Astrocyte (in vitro differentiated cells and primary cell): Measurements from ENCODE around the gene CDH13. TPM values are rescaled to one million over a fixed set of nuclear protein-coding genes. Genes with fewer than 3 reads are reported as not detected.

Experiments used
- DNase-seq: peaks from one replicate; pipeline ENCODE4 v3.0.0-alpha.2; 2010; ENCODE audit warnings: low read depth
- FAIRE-seq: peaks from 2 replicates; lab custom pipeline; 2011; peaks lifted over from hg19 to GRCh38; lab: Jason Lieb, UNC
- H2AFZ ChIP-seq: 2 replicates; pipeline ENCODE4 v1.6.0; 2012; ENCODE audit warnings: low read depth, low read length, inconsistent platforms
- H3K27ac ChIP-seq: 2 replicates; pipeline ENCODE4 v1.5.1; 2011; ENCODE audit warnings: low read depth, low read length, inconsistent platforms
- H3K27me3 ChIP-seq: 2 replicates; pipeline ENCODE4 v1.6.0; 2011; ENCODE audit warnings: low read length, inconsistent platforms; ENCODE audit not compliant: insufficient read depth
- H3K36me3 ChIP-seq: 2 replicates; pipeline ENCODE4 v1.5.1; 2011; ENCODE audit warnings: low read length, inconsistent platforms; ENCODE audit not compliant: insufficient read depth
- H3K4me1 ChIP-seq: 2 replicates; pipeline ENCODE4 v1.5.1; 2011; ENCODE audit warnings: low read length, inconsistent platforms; ENCODE audit not compliant: insufficient read depth
- H3K4me2 ChIP-seq: 2 replicates; pipeline ENCODE4 v1.6.0; 2012; ENCODE audit warnings: low read length, inconsistent platforms
- H3K4me3 ChIP-seq: 2 replicates; pipeline ENCODE4 v1.5.1; 2011; ENCODE audit warnings: low read depth, mild to moderate bottlenecking, low read length, inconsistent platforms; ENCODE audit not compliant: insufficient read depth
- H3K79me2 ChIP-seq: 2 replicates; pipeline ENCODE4 v1.6.0; 2012; ENCODE audit warnings: mild to moderate bottlenecking, low read length, inconsistent platforms; ENCODE audit not compliant: insufficient read depth
- H3K9ac ChIP-seq: 2 replicates; pipeline ENCODE4 v1.6.0; 2012; ENCODE audit warnings: mild to moderate bottlenecking, low read length, inconsistent platforms
- H3K9me3 ChIP-seq: 2 replicates; pipeline ENCODE4 v1.5.1; 2012; ENCODE audit warnings: low read depth, mild to moderate bottlenecking, low read length, inconsistent platforms; ENCODE audit not compliant: insufficient read depth
- H4K20me1 ChIP-seq: 2 replicates; pipeline ENCODE4 v1.6.0; 2012; ENCODE audit warnings: low read length, inconsistent platforms; ENCODE audit not compliant: insufficient read depth
- H3K27ac Mint-ChIP-seq: one replicate; pipeline ENCODE4 v1.8.0; 2021; ENCODE audit warnings: mild to moderate bottlenecking, mixed read lengths; ENCODE audit not compliant: unreplicated experiment
- H3K27me3 Mint-ChIP-seq: one replicate; pipeline ENCODE4 v1.8.0; 2021; ENCODE audit warnings: low read depth, mixed read lengths; ENCODE audit not compliant: unreplicated experiment
- H3K36me3 Mint-ChIP-seq: one replicate; pipeline ENCODE4 v1.8.0; 2021; ENCODE audit warnings: low read depth, mixed read lengths; ENCODE audit not compliant: unreplicated experiment
- H3K4me1 Mint-ChIP-seq: one replicate; pipeline ENCODE4 v1.8.0; 2021; ENCODE audit warnings: low read depth, mixed read lengths; ENCODE audit not compliant: unreplicated experiment
- H3K4me3 Mint-ChIP-seq: one replicate; pipeline ENCODE4 v1.8.0; 2021; ENCODE audit warnings: mild to moderate bottlenecking, moderate library complexity, mixed read lengths; ENCODE audit not compliant: unreplicated experiment
- H3K9me3 Mint-ChIP-seq: one replicate; pipeline ENCODE4 v1.8.0; 2021; ENCODE audit warnings: mild to moderate bottlenecking, mixed read lengths; ENCODE audit not compliant: unreplicated experiment
- EZH2 ChIP-seq: IDR thresholded peaks from 2 replicates; pipeline ENCODE4 v1.6.1; 2012; ENCODE audit warnings: mild to moderate bottlenecking, low read length, inconsistent platforms; ENCODE audit not compliant: insufficient read depth
- total RNA-seq: library from RNA; stranded (reverse); gene quantifications from 2 replicates; pipeline ENCODE4 v1.2.1, GENCODE V29; 2021
- TF ChIP-seq, protein P1 (sequence below): IDR thresholded peaks from 2 replicates; pipeline ENCODE4 v1.5.1; 2011; ENCODE audit warnings: low read depth, mild to moderate bottlenecking, inconsistent platforms, low read length, moderate library complexity; ENCODE audit not compliant: insufficient read depth

The CDH13 gene
- total RNA-seq, 1 donor from 2014 or later, result 41.7 TPM

GRCh38 chr16:83835586-83836566 lies 1209.1 kb downstream of the CDH13 start:
- DNase-seq, result peak; percentile 77
- H3K27ac ChIP-seq, result peak overlapping the region; percentile 45
- H3K9me3 ChIP-seq, result no peaks in the 10 kb centered on the region
- no peak overlapping the region for H3K4me3 ChIP-seq
- H3K36me3 Mint-ChIP-seq, result no peaks in the 10 kb centered on the region
- H3K4me1 Mint-ChIP-seq, result peaks cover 17% of the 10 kb centered on the region
- no peaks in the 10 kb centered on the region for H4K20me1 ChIP-seq
- H3K4me2 ChIP-seq, result peak overlapping the region; percentile 68
- no peak overlapping the region for H2AFZ ChIP-seq
- H3K36me3 ChIP-seq, result no peaks in the 10 kb centered on the region
- H3K27ac Mint-ChIP-seq, result peak overlapping the region; percentile 85
- peaks cover 9% of the 10 kb centered on the region for H3K4me1 ChIP-seq
- H3K4me3 Mint-ChIP-seq, result no peak overlapping the region
- peak; percentile 55 for FAIRE-seq
- no peaks in the 10 kb centered on the region for H3K79me2 ChIP-seq
- H3K27me3 Mint-ChIP-seq, result peaks cover 5% of the 10 kb centered on the region
- no peaks in the 10 kb centered on the region for H3K27me3 ChIP-seq
- TF ChIP-seq, protein P1, sequence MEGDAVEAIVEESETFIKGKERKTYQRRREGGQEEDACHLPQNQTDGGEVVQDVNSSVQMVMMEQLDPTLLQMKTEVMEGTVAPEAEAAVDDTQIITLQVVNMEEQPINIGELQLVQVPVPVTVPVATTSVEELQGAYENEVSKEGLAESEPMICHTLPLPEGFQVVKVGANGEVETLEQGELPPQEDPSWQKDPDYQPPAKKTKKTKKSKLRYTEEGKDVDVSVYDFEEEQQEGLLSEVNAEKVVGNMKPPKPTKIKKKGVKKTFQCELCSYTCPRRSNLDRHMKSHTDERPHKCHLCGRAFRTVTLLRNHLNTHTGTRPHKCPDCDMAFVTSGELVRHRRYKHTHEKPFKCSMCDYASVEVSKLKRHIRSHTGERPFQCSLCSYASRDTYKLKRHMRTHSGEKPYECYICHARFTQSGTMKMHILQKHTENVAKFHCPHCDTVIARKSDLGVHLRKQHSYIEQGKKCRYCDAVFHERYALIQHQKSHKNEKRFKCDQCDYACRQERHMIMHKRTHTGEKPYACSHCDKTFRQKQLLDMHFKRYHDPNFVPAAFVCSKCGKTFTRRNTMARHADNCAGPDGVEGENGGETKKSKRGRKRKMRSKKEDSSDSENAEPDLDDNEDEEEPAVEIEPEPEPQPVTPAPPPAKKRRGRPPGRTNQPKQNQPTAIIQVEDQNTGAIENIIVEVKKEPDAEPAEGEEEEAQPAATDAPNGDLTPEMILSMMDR, result no peak
- TF ChIP-seq EZH2, result no peak
- H3K9me3 Mint-ChIP-seq, result no peaks in the 10 kb centered on the region
- H3K9ac ChIP-seq, result no peak overlapping the region

DNA sequence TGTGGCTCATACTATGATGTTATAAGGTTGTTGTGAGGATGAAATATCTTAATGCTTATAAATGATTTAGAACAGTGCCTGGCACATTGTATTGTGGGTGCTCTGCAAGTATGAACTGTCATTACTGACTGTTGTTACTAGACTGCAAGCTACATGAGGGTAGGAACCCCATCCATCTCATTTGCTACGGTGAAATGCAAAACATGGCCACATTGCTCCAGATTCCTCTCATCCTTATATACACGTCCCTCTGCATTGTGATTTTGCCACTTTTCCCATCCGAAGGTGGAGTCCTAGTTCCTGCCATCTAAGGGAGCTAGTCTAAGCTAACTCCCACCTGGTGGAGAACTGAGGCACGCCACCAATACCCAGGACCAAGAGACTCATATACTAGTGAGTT lies 1210.8 kb downstream of the CDH13 start:
- Mint-ChIP-seq H3K4me1 (peaks cover 17% of the 10 kb centered on the region), H3K9me3 (no peaks in the 10 kb centered on the region), H3K4me3 (no peak overlapping the region), H3K27me3 (peaks cover 2% of the 10 kb centered on the region), H3K27ac (no peak overlapping the region), H3K36me3 (no peaks in the 10 kb centered on the region)
- no peak for DNase-seq
- H3K9me3 ChIP-seq, result no peaks in the 10 kb centered on the region
- H3K9ac ChIP-seq, result no peak overlapping the region
- no peak for FAIRE-seq
- H3K4me2 ChIP-seq, result no peak overlapping the region
- H3K27ac ChIP-seq, result no peak overlapping the region
- H3K36me3 ChIP-seq, result no peaks in the 10 kb centered on the region
- no peaks in the 10 kb centered on the region for H3K27me3 ChIP-seq
- no peak overlapping the region for H3K4me3 ChIP-seq
- H3K4me1 ChIP-seq, result peaks cover 9% of the 10 kb centered on the region
- TF ChIP-seq, protein P1, result no peak
- TF ChIP-seq EZH2, result no peak
- no peaks in the 10 kb centered on the region for H4K20me1 ChIP-seq
- H2AFZ ChIP-seq, result no peak overlapping the region
- no peaks in the 10 kb centered on the region for H3K79me2 ChIP-seq

- no peaks in the 10 kb centered on the region for H3K36me3 ChIP-seq
- DNase-seq (no peak), FAIRE-seq (no peak)
- peaks cover 4% of the 10 kb centered on the region for H3K27me3 Mint-ChIP-seq
- H3K4me3 Mint-ChIP-seq, result no peak overlapping the region
- peaks cover 17% of the 10 kb centered on the region for H3K4me1 Mint-ChIP-seq
- no peak overlapping the region for H3K4me3 ChIP-seq
- H3K36me3 Mint-ChIP-seq, result no peaks in the 10 kb centered on the region
- H3K9ac ChIP-seq, result no peak overlapping the region
- no peak overlapping the region for H3K4me2 ChIP-seq
- TF ChIP-seq EZH2, result no peak
- TF ChIP-seq, protein P1, result no peak
- H3K4me1 ChIP-seq, result peaks cover 9% of the 10 kb centered on the region
- H3K27ac Mint-ChIP-seq, result no peak overlapping the region
- H2AFZ ChIP-seq, result no peak overlapping the region
- no peaks in the 10 kb centered on the region for H3K9me3 Mint-ChIP-seq
- H3K9me3 ChIP-seq, result no peaks in the 10 kb centered on the region
- no peaks in the 10 kb centered on the region for H3K79me2 ChIP-seq
- H3K27me3 ChIP-seq, result no peaks in the 10 kb centered on the region
- no peak overlapping the region for H3K27ac ChIP-seq
- no peaks in the 10 kb centered on the region for H4K20me1 ChIP-seq
These were observed 1211.4 kb downstream of the CDH13 start for GRCh38 chr16:83838151-83838550.
